Dermis microvascular lymphatic vessel endothelial cell (primary cell): ENCODE results near the gene ITSN1. TPM values are rescaled to one million over a fixed set of nuclear protein-coding genes. Genes with fewer than 3 reads are reported as not detected.

Source experiments
- DNase-seq, 2 donors: peaks; one replicate each; pipeline versions ENCODE4 v3.0.0 to v3.0.0-alpha.2; 2010; ENCODE audit warnings: low read depth in 2 of 2
- total RNA-seq: library from RNA; depleted of rRNA; stranded (reverse); fragments of >200 nt; gene quantifications from 2 replicates; pipeline ENCODE4 v1.2.1, GENCODE V29; 2014

The ITSN1 gene
- total RNA-seq, 1 donor from 2014 or later, result 46.7 TPM

DNA sequence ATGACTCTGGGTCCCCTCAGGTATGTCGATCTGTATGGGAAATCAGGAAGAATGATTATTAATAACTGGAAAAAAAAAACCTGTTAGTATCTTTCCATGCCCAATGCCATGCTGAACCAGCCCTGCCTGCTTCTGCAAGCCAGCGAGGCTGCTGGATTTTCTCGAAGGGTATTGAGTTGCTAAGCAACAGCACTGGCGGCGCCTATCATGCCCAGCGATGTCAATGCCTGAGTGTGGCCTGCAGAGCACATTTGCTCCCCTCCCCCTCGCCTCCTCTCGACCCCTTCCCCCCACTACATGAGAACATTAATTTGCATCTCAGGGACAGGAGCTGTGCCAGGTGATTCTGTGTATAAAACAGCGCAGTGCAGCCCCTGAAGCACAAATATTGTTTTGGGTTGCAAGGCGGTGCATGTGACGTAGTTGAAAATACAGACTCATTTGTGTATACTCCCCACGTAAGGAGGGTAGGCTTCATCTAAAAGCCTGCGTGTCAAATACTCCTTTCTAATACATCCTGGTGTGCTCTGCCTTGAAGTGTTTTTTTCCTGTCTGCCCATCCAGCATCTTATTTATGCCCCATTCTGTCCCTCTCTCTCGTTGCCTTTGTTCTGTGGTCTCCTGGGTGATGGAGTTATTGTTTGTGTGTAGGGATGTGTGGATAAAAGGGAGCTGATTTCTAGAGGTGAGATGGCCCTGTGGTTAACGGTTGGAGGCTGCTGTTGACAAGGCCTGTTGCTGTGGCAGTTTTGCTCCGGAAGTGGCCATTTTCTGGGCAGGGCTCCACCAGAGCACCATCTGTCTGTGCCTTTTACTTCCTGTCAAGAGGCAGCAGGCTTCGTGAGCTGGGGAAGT lies 306.0 kb downstream of the ITSN1 start:
- DNase-seq, result peak; percentile 16 to 73

DNA sequence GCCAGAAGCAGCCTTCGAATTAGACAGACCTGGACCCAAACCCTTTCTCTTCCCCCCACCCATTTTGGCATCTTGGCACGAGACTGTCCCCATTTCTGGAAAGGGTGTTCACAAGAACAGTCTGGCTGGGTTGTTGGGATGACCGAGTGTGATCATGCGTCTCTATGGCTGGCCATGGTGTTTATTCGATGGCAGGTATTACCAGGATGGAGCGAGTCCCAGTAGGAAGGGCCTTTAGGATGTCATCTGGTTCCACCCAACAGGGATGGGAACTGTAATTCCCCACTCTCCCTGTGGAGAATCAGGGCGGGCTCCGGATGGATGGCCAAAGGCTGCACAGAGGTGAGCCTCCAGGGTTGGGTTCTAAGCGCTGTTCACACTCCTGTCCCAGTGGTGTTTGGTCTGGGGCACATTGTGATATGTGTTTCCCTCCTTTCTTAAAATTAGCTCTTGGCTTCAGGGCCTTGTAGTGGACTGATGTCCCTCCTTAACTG lies 306.7 kb downstream of the ITSN1 start:
- no peak for DNase-seq

Other genes starting within 250 kb of the ITSN1 start
- gene IFNGR2, start 239.1 kb upstream of the ITSN1 start, total RNA-seq, result 47.1 and 62.1 TPM in 2 replicates
- gene TMEM50B, start 162.5 kb upstream of the ITSN1 start, total RNA-seq, result 15.0 and 18.8 TPM in 2 replicates
- 0.89 and 1.2 TPM in 2 replicates for gene DNAJC28, start 150.8 kb upstream of the ITSN1 start, total RNA-seq
- 53.1 and 63.9 TPM in 2 replicates for gene GART, start 100.4 kb upstream of the ITSN1 start, total RNA-seq
- 83.2 and 132 TPM in 2 replicates for gene SON, start 99.5 kb upstream of the ITSN1 start, total RNA-seq
- 8.7 and 11.4 TPM in 2 replicates for gene DONSON, start 53.8 kb upstream of the ITSN1 start, total RNA-seq
- gene CRYZL1, start 760 bp upstream of the ITSN1 start, total RNA-seq, result 23.3 and 23.9 TPM in 2 replicates